ENCODE measurements around the gene LRP1B. TPM values are rescaled to one million over a fixed set of nuclear protein-coding genes. Genes with fewer than 3 reads are reported as not detected.

The LRP1B gene
- polyA plus RNA-seq, 2 of the 4 experiments (the other 2 are of a cell fraction): 0.03 TPM; not detected in 1

GRCh38 chr2:140714586-140714985 is 1416.2 kb downstream of the LRP1B start:
- no peak for ATAC-seq
- no peak overlapping the region for H3K4me2 ChIP-seq
- DNase-seq (ENCODE audit: low read depth in 1 of 2, low spot score in 1 of 2): no peak
- FAIRE-seq: no peak
- no peaks in the 10 kb centered on the region for H3K9me3 ChIP-seq
- POLR2A ChIA-PET: no interaction called here
- no peaks in the 10 kb centered on the region for H3K4me1 ChIP-seq
- no peak overlapping the region for H3K27ac ChIP-seq
- TF ChIP-seq ZC3H11A (IDR thresholded peaks at IDR 0.05) (no peak), CHD4 (IDR thresholded peaks at IDR 0.05; ENCODE audit: borderline replicate concordance) (no peak), CBX8 (IDR thresholded peaks at IDR 0.05) (no peak), NR3C1 (IDR thresholded peaks at IDR 0.05) (no peak), RNF2 (IDR thresholded peaks at IDR 0.05; ENCODE audit: borderline replicate concordance, low read depth) (no peak), REST (IDR thresholded peaks at IDR 0.05) (no peak), ESRRA (IDR thresholded peaks at IDR 0.05; ENCODE audit: borderline replicate concordance, low read length) (no peak), CTCF (IDR thresholded peaks at IDR 0.05) (no peak)
- WGBS (ENCODE audit: missing lambda C conversion rate): 53% methylated on average over 3 of the region's 3 CpGs
- H3K4me3 ChIP-seq: no peak overlapping the region
- CTCF ChIA-PET: no interaction called here

DNA sequence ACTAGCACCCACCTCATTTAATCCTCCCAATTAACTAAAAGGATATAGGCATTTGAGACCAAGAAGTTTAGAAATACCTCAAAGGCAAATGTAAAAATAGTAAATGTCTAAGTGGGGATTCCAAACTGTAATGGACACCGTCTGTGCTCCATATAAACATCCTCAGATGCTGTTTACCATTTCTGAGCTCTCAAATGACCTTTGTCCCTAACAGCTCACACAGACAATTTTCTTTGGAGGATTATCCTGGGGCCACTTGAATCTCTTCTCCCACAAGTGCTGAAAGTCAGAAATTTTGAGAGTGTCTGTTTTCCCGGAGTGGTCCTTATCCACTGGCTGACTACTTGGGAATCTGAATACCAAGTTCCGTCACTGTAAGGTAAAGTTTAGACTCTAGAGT is 1418.9 kb downstream of the LRP1B start:
- TF ChIP-seq ZC3H11A (IDR thresholded peaks at IDR 0.05): no peak
- TF ChIP-seq TFCP2L1 (CRISPR knock-in tag; IDR thresholded peaks at IDR 0.05): no peak
- no peak for TF ChIP-seq FOSL2 (IDR thresholded peaks at IDR 0.05)
- TF ChIP-seq FOSL2 (CRISPR knock-in tag; IDR thresholded peaks at IDR 0.05): no peak
- TF ChIP-seq ZSCAN20 (CRISPR knock-in tag; IDR thresholded peaks at IDR 0.05): no peak
- TF ChIP-seq JUN (IDR thresholded peaks at IDR 0.05): no peak
- no peak for TF ChIP-seq ZFP36 (IDR thresholded peaks at IDR 0.05; ENCODE audit: borderline replicate concordance, partially characterized antibody)
- TF ChIP-seq KDM1A (IDR thresholded peaks at IDR 0.05; ENCODE audit: low read depth): no peak
- no peak for TF ChIP-seq RARB (CRISPR knock-in tag; IDR thresholded peaks at IDR 0.05)
- TF ChIP-seq HEYL (CRISPR knock-in tag; IDR thresholded peaks at IDR 0.05): no peak
- no peak for TF ChIP-seq POLR2A (IDR thresholded peaks at IDR 0.05; ENCODE audit: low read length)
- TF ChIP-seq BHLHE40 (IDR thresholded peaks at IDR 0.05; ENCODE audit: low read depth, low read length): no peak
- TF ChIP-seq JUNB (IDR thresholded peaks at IDR 0.05): no peak
- TF ChIP-seq HOXA7 (CRISPR knock-in tag; IDR thresholded peaks at IDR 0.05): no peak
- no peak for TF ChIP-seq BCL3 (IDR thresholded peaks at IDR 0.05)
- CTCF ChIA-PET: interaction anchor here (1.0 kb wide), 1 partner anchor 72 kb away, joined by 4 read pairs; no protein-coding TSS in a partner anchor
- WGBS (ENCODE audit: missing lambda C conversion rate): 73% methylated on average over 3 of the region's 3 CpGs
- DNase-seq (ENCODE audit: low read depth in 1 of 2, low spot score in 1 of 2): no peak
- POLR2A ChIA-PET: no interaction called here
- FAIRE-seq: no peak
- no peak overlapping the region for H3K4me3 ChIP-seq
- no peaks in the 10 kb centered on the region for H3K4me1 ChIP-seq
- no peak overlapping the region for H3K4me2 ChIP-seq
- H3K27ac ChIP-seq: no peak overlapping the region
- no peak for ATAC-seq
- H3K9me3 ChIP-seq: no peaks in the 10 kb centered on the region

All from A549 (cell line).